GM04503 (cell line): Measurements from ENCODE around the gene MRPL33.

ENCODE experiments used
- DNase-seq: peaks from one replicate; pipeline ENCODE4 v3.0.0-alpha.2; 2012; ENCODE audit warnings: low read depth

The MRPL33 gene

GRCh38 chr2:27776696-27777095 is 5.2 kb downstream of the MRPL33 start:
- no peak for DNase-seq

- DNase-seq, result no peak
These were observed 8.0 kb downstream of the MRPL33 start for GRCh38 chr2:27779417-27780055.

GRCh38 chr2:27781496-27781895 is 10.0 kb downstream of the MRPL33 start:
- DNase-seq, result no peak

GRCh38 chr2:27782701-27783100 is 11.2 kb downstream of the MRPL33 start:
- DNase-seq, result no peak

GRCh38 chr2:27790796-27791195 is 19.3 kb downstream of the MRPL33 start:
- no peak for DNase-seq

GRCh38 chr2:27792759-27793158 is 21.2 kb downstream of the MRPL33 start:
- no peak for DNase-seq

GRCh38 chr2:27795093-27795834 is 23.7 kb downstream of the MRPL33 start:
- DNase-seq, result no peak

- peak; percentile 56 for DNase-seq
These were observed 24.4 kb downstream of the MRPL33 start for GRCh38 chr2:27795868-27796277.

- DNase-seq, result no peak
These were observed 25.6 kb downstream of the MRPL33 start for GRCh38 chr2:27796791-27797765.

- DNase-seq, result no peak
These were observed 26.3 kb downstream of the MRPL33 start for GRCh38 chr2:27797841-27798240.

GRCh38 chr2:27798486-27798885 is 27.0 kb downstream of the MRPL33 start:
- no peak for DNase-seq

GRCh38 chr2:27798948-27799645 is 27.6 kb downstream of the MRPL33 start:
- DNase-seq, result peak; percentile 100

GRCh38 chr2:27799646-27800010 is 28.1 kb downstream of the MRPL33 start:
- no peak for DNase-seq

- no peak for DNase-seq
These were observed 29.3 kb downstream of the MRPL33 start for GRCh38 chr2:27800856-27801255.

GRCh38 chr2:27802547-27802946 is 31.0 kb downstream of the MRPL33 start:
- DNase-seq, result no peak

GRCh38 chr2:27803046-27803445 is 31.5 kb downstream of the MRPL33 start:
- no peak for DNase-seq

- peak; percentile 43 for DNase-seq
These were observed 32.6 kb downstream of the MRPL33 start for GRCh38 chr2:27804146-27804545.

GRCh38 chr2:27805180-27805579 is 33.7 kb downstream of the MRPL33 start:
- DNase-seq, result no peak

- no peak for DNase-seq
These were observed 35.0 kb downstream of the MRPL33 start for GRCh38 chr2:27806311-27807059.

GRCh38 chr2:27807476-27807875 is 36.0 kb downstream of the MRPL33 start:
- no peak for DNase-seq

GRCh38 chr2:27808418-27808817 is 36.9 kb downstream of the MRPL33 start:
- no peak for DNase-seq
